Embryonic facial prominence (tissue), 1 donor: Measurements from ENCODE around the gene VHLL.

ENCODE experiments used
- DNase-seq: peaks from one replicate; pipeline ENCODE4 v3.0.0-alpha.2; 2016; ENCODE audit errors: extremely low spot score

The VHLL gene

DNA sequence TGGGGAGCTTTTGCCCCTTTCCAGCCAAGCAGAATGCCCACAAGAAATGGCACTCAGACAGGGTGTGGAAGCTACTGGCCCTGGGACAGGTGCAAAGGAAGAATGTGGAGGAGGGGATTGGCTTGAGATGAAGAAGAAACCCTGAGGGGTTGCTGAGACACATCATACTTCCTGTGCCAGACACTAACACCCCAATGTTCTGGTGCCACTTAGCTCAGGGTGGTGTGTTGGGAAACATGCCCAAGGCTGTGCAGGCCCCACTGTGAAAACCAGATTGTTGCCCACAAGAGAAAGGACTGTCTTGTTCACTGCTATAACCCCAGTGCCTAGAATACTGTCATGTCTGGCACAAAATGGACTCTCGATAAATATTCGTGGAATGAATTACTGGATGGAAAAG, 41.4 kb downstream of the VHLL start:
- DNase-seq: no peak

DNA sequence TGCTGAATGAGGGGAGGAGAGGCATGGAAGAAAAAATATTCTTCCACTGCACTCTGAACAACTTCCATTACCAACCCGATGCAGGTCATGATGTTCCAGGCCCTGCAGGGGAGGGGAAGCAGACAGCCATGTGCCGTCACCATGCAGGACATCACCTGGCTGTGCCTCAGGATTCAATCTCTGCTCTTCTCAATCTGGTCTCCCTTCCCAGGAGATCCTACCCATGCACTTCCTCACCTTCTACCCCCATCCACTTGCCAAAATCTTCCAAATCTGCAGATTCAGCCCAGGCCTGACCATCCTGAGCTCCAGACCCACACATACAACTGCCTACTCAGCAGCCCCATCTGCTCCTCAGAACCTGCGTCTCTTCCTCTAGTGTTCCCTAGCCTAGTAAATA, 45.5 kb downstream of the VHLL start:
- no peak for DNase-seq

DNA sequence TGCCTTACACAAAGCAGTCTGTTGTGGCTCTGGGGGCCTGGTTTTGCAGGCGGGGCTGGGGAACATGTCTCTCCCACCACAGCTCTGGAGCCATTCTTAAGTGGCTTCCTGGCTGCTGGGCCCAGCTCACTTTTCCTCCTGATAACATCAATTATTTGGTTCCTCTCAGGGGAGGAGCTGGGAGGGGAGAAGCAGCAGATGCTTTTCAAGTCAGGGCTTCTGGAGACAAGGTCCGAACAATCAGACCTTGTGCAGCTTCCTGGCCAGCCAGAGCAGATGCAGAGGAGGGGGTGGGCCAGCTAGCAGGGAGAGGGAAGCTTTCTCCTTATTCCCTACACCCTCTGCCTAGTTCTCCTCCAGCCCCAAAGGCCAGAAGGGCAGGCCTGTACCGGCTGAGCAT, 47.6 kb downstream of the VHLL start:
- no peak for DNase-seq

DNA sequence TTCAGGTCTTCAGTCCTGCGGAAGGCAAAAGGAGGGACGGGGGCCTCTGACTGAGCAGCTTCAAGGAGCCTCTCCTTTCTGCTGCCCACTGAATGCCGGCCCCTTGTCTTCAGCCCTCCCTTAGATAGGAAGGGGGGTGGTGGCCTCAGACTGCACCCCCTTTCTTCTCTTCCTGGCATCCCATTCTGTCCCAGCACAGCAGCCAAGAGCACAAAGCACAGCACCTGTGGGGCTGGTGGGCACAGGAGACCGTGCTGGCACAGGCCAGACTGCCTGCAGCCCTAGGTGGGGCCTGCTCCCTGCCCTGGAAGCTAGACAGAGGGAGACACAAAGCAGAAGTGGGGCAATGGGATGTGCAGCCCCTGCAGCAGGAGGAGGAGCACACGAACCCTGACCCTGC, 49.5 kb downstream of the VHLL start:
- no peak for DNase-seq
